Measurements from ENCODE around the gene RNF4. TPM values are rescaled to one million over a fixed set of nuclear protein-coding genes. Genes with fewer than 3 reads are reported as not detected.

RNF4 gene
- total RNA-seq, 6 experiments from 2014 or later: 16.2 to 22.5 (median 18.0) TPM

- no peaks in the 10 kb centered on the region for H3K27me3 ChIP-seq
- no peak for DNase-seq
- H3K36me3 ChIP-seq: peaks cover 0 to 46% (median 26%) of the 10 kb centered on the region in 4 donors
- no peaks in the 10 kb centered on the region for H3K4me1 ChIP-seq
- intact Hi-C loops (cut with DNase I): no loop called here
- no peak overlapping the region for H3K4me3 ChIP-seq
- ATAC-seq: no peak
- no peak overlapping the region for H3K27ac ChIP-seq
- WGBS (ENCODE audit: insufficient coverage, low coverage, low lambda C conversion rate, missing lambda C conversion rate): no CpG with 5 or more reads among the region's 7 CpGs
- no peaks in the 10 kb centered on the region for H3K9me3 ChIP-seq
- TF ChIP-seq CTCF (IDR thresholded peaks at IDR 0.05) (no peak), POLR2A (IDR thresholded peaks at IDR 0.05) (no peak)
Measured at GRCh38 chr4:2501034-2501594, 32.2 kb downstream of the RNF4 start.

- intact Hi-C loops (cut with DNase I): no loop called here
- peaks cover 0 to 25% (median 17%) of the 10 kb centered on the region in 4 donors for H3K36me3 ChIP-seq
- H3K4me3 ChIP-seq: no peak overlapping the region
- no peak overlapping the region for H3K27ac ChIP-seq
- TF ChIP-seq CTCF (IDR thresholded peaks at IDR 0.05): no peak
- TF ChIP-seq POLR2A (IDR thresholded peaks at IDR 0.05): no peak
- H3K4me1 ChIP-seq: no peaks in the 10 kb centered on the region
- no peaks in the 10 kb centered on the region for H3K27me3 ChIP-seq
- no peak for DNase-seq
- no peaks in the 10 kb centered on the region for H3K9me3 ChIP-seq
- no peak for ATAC-seq
- WGBS (ENCODE audit: insufficient coverage, low coverage, low lambda C conversion rate, missing lambda C conversion rate): 88% methylated on average over 4 of the region's 5 CpGs
Measured at GRCh38 chr4:2503809-2504208, 34.9 kb downstream of the RNF4 start.

- peaks cover 3 to 28% (median 7%) of the 10 kb centered on the region in 4 donors for H3K36me3 ChIP-seq
- DNase-seq: no peak
- TF ChIP-seq CTCF (IDR thresholded peaks at IDR 0.05): no peak
- no peak overlapping the region for H3K4me3 ChIP-seq
- 73% methylated on average over 3 of the region's 4 CpGs for WGBS (ENCODE audit: insufficient coverage, low coverage, low lambda C conversion rate, missing lambda C conversion rate)
- no peak overlapping the region for H3K27ac ChIP-seq
- ATAC-seq: no peak
- intact Hi-C loops (cut with DNase I): no loop called here
- no peaks in the 10 kb centered on the region for H3K27me3 ChIP-seq
- no peaks in the 10 kb centered on the region for H3K9me3 ChIP-seq
- H3K4me1 ChIP-seq: no peaks in the 10 kb centered on the region
Measured at GRCh38 chr4:2507259-2507658, 38.4 kb downstream of the RNF4 start.

- DNase-seq (no peak), ATAC-seq (no peak)
- Histone ChIP-seq H3K36me3 (peaks cover 9 to 34% (median 10%) of the 10 kb centered on the region in 4 donors), H3K4me3 (no peak overlapping the region), H3K9me3 (no peaks in the 10 kb centered on the region), H3K27ac (no peak overlapping the region), H3K4me1 (no peaks in the 10 kb centered on the region), H3K27me3 (no peaks in the 10 kb centered on the region)
- no peak for TF ChIP-seq POLR2A (IDR thresholded peaks at IDR 0.05)
- no peak for TF ChIP-seq CTCF (IDR thresholded peaks at IDR 0.05)
- WGBS (ENCODE audit: insufficient coverage, low coverage, low lambda C conversion rate, missing lambda C conversion rate): 80% methylated on average over 2 of the region's 7 CpGs
- intact Hi-C loops (cut with DNase I): no loop called here
Measured at GRCh38 chr4:2507855-2508254, 38.9 kb downstream of the RNF4 start.
